Stomach (tissue), 4 donors: ENCODE measurements around the gene FDPS.

Experiments
- EP300 ChIP-seq: sonication (generic); formaldehyde crosslinking; IDR thresholded peaks from one replicate; pipeline ENCODE4 v1.6.1; 2017; ENCODE audit warnings: antibody characterized with exemption
- POLR2A ChIP-seq, 4 donors: fragments of 450-650 bp; IDR thresholded peaks; one replicate each; pipeline ENCODE4 v1.6.1; 2016; ENCODE audit warnings: antibody characterized with exemption in 4 of 4, control low read depth in 2 of 4, mild to moderate bottlenecking in 1 of 4, moderate library complexity in 1 of 4
- TF ChIP-seq, protein P1 (sequence below), 7 experiments: fragments of 450-650 bp in 4 of 7; fragments of 200-600 bp in 3 of 7; sonication (generic) in 3 of 7; IDR thresholded peaks; one replicate each; pipeline ENCODE4 v1.5.1; 2016 to 2019; ENCODE audit warnings: antibody characterized with exemption in 7 of 7, control low read depth in 2 of 7, mild to moderate bottlenecking in 1 of 7

DNA sequence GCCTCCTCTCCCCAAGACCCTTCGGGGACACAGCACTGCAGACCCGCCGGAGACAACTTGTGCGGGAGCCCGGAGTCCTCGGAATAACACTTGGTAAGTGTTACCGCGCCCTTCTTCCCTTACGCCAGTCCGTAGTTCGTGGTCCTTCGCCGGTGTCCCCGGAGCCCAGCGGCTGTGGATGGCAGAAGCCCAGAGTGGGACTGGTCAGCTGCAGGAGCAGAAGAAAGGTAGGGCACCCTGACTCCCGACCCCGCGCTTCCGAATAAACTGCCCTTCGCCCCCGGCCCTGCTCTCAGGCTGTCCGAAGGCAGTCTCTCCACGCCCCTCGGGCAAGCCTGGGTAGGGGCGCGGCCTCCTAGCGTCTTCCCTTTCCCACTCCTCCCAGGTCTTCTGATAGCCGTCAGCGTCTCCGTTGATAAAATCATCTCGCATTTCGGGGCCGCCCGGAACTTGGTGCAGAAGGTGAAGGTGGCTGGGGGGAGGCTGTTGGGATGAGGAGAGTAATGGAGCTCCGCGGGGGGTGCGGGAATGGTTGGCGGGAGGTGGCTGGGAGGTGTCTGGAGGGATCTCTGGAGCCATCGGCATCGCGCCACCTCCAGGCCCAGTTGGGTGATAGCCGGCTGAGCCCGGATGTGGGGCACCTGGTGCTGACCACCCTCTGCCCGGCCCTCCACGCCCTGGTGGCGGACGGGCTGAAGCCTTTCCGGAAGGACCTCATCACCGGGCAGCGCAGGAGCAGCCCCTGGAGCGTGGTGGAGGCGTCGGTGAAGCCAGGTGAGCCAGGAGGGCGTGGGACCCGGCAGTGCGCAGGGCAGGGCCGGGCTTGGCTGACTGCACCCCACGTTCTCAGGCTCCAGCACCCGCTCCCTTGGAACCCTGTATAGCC lies 16.3 kb downstream of the FDPS start:
- TF ChIP-seq POLR2A (IDR thresholded peaks at IDR 0.05) (no peak), EP300 (no peak)
- TF ChIP-seq, protein P1, sequence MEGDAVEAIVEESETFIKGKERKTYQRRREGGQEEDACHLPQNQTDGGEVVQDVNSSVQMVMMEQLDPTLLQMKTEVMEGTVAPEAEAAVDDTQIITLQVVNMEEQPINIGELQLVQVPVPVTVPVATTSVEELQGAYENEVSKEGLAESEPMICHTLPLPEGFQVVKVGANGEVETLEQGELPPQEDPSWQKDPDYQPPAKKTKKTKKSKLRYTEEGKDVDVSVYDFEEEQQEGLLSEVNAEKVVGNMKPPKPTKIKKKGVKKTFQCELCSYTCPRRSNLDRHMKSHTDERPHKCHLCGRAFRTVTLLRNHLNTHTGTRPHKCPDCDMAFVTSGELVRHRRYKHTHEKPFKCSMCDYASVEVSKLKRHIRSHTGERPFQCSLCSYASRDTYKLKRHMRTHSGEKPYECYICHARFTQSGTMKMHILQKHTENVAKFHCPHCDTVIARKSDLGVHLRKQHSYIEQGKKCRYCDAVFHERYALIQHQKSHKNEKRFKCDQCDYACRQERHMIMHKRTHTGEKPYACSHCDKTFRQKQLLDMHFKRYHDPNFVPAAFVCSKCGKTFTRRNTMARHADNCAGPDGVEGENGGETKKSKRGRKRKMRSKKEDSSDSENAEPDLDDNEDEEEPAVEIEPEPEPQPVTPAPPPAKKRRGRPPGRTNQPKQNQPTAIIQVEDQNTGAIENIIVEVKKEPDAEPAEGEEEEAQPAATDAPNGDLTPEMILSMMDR (IDR thresholded peaks at IDR 0.05), result peak in 5 of 7 experiments; percentile 4 to 51 (median 38)
